ENCODE measurements around the gene ACKR2. TPM values are rescaled to one million over a fixed set of nuclear protein-coding genes. Genes with fewer than 3 reads are reported as not detected.
"Not testable (repeated sequence)": the region's sequence is repeated elsewhere in the genome, so short reads cannot be mapped to it uniquely, and the experiment has no call there.

The ACKR2 gene
- total and polyA plus RNA-seq, 2 donors (not counting 3 experiments of a cell fraction or from before 2014, with no cell fraction given) = 0.01 TPM; not detected in 1

DNA sequence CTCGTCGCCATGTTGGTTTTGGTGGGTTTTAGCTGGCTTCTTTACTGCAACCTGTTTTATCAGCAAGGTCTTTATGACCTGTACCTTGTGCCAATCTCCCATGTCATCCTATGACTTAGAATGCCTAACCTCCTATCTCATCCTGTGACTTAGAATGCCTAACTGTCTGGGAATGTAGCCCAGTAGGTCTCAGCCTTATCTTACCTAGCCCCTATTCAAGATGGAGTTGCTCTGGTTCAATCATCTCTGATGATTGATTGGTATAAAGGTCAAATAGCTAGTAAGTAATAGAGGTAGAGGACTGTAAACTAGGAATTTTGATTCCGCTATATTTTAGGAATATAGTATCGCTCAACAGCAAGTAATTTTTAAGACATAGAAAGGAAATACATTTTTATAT, 1.3 kb upstream of the ACKR2 start:
- POLR2A ChIA-PET = no interaction called here
- H3K27ac ChIP-seq (ENCODE audit: insufficient read depth, low read depth, low read length) = no peak overlapping the region
- CTCF ChIA-PET = interaction anchor here (2.1 to 5.5 kb wide), 3 partner anchors 9 to 32 kb away, joined by 5 to 24 read pairs (median 7); no protein-coding TSS in a partner anchor
- H4K20me1 ChIP-seq (replicated peaks; ENCODE audit: control insufficient read depth, extremely low read depth, insufficient read depth, low read length) = no peaks in the 10 kb centered on the region
- intact Hi-C loops (cut with micrococcal nuclease) (no loop called here), dilution Hi-C loops (cut with MboI; ENCODE audit: extremely low pct_ligation_motif_present, low sequenced_read_pairs) (no loop called here)
- H3K79me2 ChIP-seq (ENCODE audit: control insufficient read depth, insufficient read depth, low read length) = peaks cover 11% of the 10 kb centered on the region
- H3K27me3 ChIP-seq (ENCODE audit: control insufficient read depth in 2 of 2, insufficient read depth in 2 of 2, low read length in 2 of 2) = peaks cover 2 to 13% of the 10 kb centered on the region in 2 experiments
- H3K9me1 ChIP-seq (replicated peaks; ENCODE audit: control insufficient read depth, extremely low read depth, insufficient read depth, low read length) = no peaks in the 10 kb centered on the region
- TF ChIP-seq FOS (IDR thresholded peaks at IDR 0.05; ENCODE audit: borderline replicate concordance, insufficient read depth, low read length) (no peak), POLR2A (IDR thresholded peaks at IDR 0.05; ENCODE audit: low read depth, low read length) (no peak), GATA2 (IDR thresholded peaks at IDR 0.05; ENCODE audit: insufficient read depth, insufficient read length, low read depth, low read length) (no peak), EZH2 (IDR thresholded peaks at IDR 0.05; ENCODE audit: borderline replicate concordance, low read depth, low read length, severe bottlenecking) (no peak), JUN (IDR thresholded peaks at IDR 0.05; ENCODE audit: borderline replicate concordance, insufficient read depth, insufficient read length, low read depth) (no peak), MYC (IDR thresholded peaks at IDR 0.05; ENCODE audit: low read depth, low read length) (no peak), POLR2AphosphoS5 (IDR thresholded peaks at IDR 0.05; ENCODE audit: insufficient read depth, low read depth, low read length) (no peak)
- TF ChIP-seq, protein P1, sequence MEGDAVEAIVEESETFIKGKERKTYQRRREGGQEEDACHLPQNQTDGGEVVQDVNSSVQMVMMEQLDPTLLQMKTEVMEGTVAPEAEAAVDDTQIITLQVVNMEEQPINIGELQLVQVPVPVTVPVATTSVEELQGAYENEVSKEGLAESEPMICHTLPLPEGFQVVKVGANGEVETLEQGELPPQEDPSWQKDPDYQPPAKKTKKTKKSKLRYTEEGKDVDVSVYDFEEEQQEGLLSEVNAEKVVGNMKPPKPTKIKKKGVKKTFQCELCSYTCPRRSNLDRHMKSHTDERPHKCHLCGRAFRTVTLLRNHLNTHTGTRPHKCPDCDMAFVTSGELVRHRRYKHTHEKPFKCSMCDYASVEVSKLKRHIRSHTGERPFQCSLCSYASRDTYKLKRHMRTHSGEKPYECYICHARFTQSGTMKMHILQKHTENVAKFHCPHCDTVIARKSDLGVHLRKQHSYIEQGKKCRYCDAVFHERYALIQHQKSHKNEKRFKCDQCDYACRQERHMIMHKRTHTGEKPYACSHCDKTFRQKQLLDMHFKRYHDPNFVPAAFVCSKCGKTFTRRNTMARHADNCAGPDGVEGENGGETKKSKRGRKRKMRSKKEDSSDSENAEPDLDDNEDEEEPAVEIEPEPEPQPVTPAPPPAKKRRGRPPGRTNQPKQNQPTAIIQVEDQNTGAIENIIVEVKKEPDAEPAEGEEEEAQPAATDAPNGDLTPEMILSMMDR (IDR thresholded peaks at IDR 0.05; ENCODE audit: extremely low read depth in 1 of 2, insufficient read depth in 1 of 2, low read depth in 1 of 2, low read length in 2 of 2) = no peak
- TF ChIP-seq, protein P2, sequence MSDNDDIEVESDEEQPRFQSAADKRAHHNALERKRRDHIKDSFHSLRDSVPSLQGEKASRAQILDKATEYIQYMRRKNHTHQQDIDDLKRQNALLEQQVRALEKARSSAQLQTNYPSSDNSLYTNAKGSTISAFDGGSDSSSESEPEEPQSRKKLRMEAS (IDR thresholded peaks at IDR 0.05; ENCODE audit: insufficient read depth, insufficient read length) = no peak
- H3K4me2 ChIP-seq (ENCODE audit: insufficient read depth, low read length) = no peak overlapping the region
- no peak overlapping the region for H3K4me3 ChIP-seq (replicated peaks in 1 of 3; ENCODE audit: insufficient read depth in 1 of 3, low read depth in 1 of 3, low read length in 3 of 3)
- H3K9me3 ChIP-seq (replicated peaks; ENCODE audit: control insufficient read depth, insufficient read depth, low read length) = no peaks in the 10 kb centered on the region
- H2AFZ ChIP-seq (ENCODE audit: low read depth, low read length) = no peak overlapping the region
- no peak for DNase-seq (ENCODE audit: low read depth, low spot score)
- H3K9ac ChIP-seq (replicated peaks; ENCODE audit: extremely low read depth, insufficient read depth, low read length) = no peak overlapping the region
- no TSS peak for BruUV-seq (replicated peaks)
- FAIRE-seq = no peak
- H3K36me3 ChIP-seq (ENCODE audit: control insufficient read depth in 2 of 2, extremely low read depth in 1 of 2, insufficient read depth in 2 of 2, low read length in 2 of 2) = no peaks in the 10 kb centered on the region
- peaks cover 6% of the 10 kb centered on the region for H3K4me1 ChIP-seq (ENCODE audit: control insufficient read depth, extremely low read depth, insufficient read depth, low read length)

DNA sequence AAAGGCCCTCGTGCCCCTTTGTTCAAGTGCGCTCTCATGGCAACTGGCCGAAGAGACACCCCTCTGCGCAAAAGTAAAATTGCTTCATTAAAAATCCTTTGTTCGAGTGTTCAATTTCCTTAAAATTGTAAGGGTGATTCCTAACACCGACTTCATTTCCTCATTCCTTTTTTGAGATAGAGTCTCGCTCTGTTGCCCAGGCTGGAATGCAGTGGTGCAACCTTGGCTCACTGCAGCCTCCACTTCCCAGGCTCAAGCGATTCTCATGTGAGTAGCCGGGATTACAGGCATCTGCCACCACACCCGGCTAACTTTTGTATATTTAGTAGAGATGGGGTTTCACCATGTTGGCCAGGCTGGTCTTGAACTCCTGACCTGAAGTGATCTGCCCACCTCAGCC, 1.5 kb downstream of the ACKR2 start:
- H3K27ac ChIP-seq (ENCODE audit: insufficient read depth, low read depth, low read length); intact Hi-C loops (cut with micrococcal nuclease); H3K9me1 ChIP-seq (replicated peaks; ENCODE audit: control insufficient read depth, extremely low read depth, insufficient read depth, low read length); H3K36me3 ChIP-seq (ENCODE audit: control insufficient read depth in 2 of 2, extremely low read depth in 1 of 2, insufficient read depth in 2 of 2, low read length in 2 of 2); H2AFZ ChIP-seq (ENCODE audit: low read depth, low read length); H3K4me1 ChIP-seq (ENCODE audit: control insufficient read depth, extremely low read depth, insufficient read depth, low read length); POLR2A ChIA-PET; DNase-seq (ENCODE audit: low read depth, low spot score); H4K20me1 ChIP-seq (replicated peaks; ENCODE audit: control insufficient read depth, extremely low read depth, insufficient read depth, low read length); dilution Hi-C loops (cut with MboI; ENCODE audit: extremely low pct_ligation_motif_present, low sequenced_read_pairs); H3K4me2 ChIP-seq (ENCODE audit: insufficient read depth, low read length); H3K9me3 ChIP-seq (replicated peaks; ENCODE audit: control insufficient read depth, insufficient read depth, low read length); H3K9ac ChIP-seq (replicated peaks; ENCODE audit: extremely low read depth, insufficient read depth, low read length); H3K79me2 ChIP-seq (ENCODE audit: control insufficient read depth, insufficient read depth, low read length); H3K4me3 ChIP-seq (replicated peaks in 1 of 3; ENCODE audit: insufficient read depth in 1 of 3, low read depth in 1 of 3, low read length in 3 of 3); FAIRE-seq; BruUV-seq (replicated peaks): not testable (repeated sequence)
- H3K27me3 ChIP-seq (ENCODE audit: control insufficient read depth in 2 of 2, insufficient read depth in 2 of 2, low read length in 2 of 2) = peaks cover 6 to 22% of the 10 kb centered on the region in 2 experiments
- CTCF ChIA-PET = interaction anchor here (1.0 kb wide), 1 partner anchor 29 kb away, joined by 4 read pairs; no protein-coding TSS in a partner anchor

Data from endothelial cell of umbilical vein (primary cell).